Measurements from ENCODE around the gene PCA3. TPM values are rescaled to one million over a fixed set of nuclear protein-coding genes. Genes with fewer than 3 reads are reported as not detected.

The PCA3 gene
- total RNA-seq, 1 experiment from 2014 or later = not detected

DNA sequence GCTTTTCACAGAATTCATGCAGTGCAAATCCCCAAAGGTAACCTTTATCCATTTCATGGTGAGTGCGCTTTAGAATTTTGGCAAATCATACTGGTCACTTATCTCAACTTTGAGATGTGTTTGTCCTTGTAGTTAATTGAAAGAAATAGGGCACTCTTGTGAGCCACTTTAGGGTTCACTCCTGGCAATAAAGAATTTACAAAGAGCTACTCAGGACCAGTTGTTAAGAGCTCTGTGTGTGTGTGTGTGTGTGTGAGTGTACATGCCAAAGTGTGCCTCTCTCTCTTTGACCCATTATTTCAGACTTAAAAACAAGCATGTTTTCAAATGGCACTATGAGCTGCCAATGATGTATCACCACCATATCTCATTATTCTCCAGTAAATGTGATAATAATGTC, 21.3 kb downstream of the PCA3 start:
- RAD21 ChIA-PET (ENCODE audit: low non-redundant PET in 1 of 2, low total read pairs in 2 of 2, uncharacterized antibody in 2 of 2, unreplicated experiment in 2 of 2) = no interaction called here
- TF ChIP-seq, protein P1, sequence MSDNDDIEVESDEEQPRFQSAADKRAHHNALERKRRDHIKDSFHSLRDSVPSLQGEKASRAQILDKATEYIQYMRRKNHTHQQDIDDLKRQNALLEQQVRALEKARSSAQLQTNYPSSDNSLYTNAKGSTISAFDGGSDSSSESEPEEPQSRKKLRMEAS (IDR thresholded peaks at IDR 0.05) = no peak
- TF ChIP-seq EGR1 (IDR thresholded peaks at IDR 0.05; ENCODE audit: low read depth) = no peak
- TF ChIP-seq TCF7L2 (IDR thresholded peaks at IDR 0.05; ENCODE audit: borderline replicate concordance, extremely low read depth, insufficient read depth, insufficient read length) = no peak
- TF ChIP-seq, protein P2, sequence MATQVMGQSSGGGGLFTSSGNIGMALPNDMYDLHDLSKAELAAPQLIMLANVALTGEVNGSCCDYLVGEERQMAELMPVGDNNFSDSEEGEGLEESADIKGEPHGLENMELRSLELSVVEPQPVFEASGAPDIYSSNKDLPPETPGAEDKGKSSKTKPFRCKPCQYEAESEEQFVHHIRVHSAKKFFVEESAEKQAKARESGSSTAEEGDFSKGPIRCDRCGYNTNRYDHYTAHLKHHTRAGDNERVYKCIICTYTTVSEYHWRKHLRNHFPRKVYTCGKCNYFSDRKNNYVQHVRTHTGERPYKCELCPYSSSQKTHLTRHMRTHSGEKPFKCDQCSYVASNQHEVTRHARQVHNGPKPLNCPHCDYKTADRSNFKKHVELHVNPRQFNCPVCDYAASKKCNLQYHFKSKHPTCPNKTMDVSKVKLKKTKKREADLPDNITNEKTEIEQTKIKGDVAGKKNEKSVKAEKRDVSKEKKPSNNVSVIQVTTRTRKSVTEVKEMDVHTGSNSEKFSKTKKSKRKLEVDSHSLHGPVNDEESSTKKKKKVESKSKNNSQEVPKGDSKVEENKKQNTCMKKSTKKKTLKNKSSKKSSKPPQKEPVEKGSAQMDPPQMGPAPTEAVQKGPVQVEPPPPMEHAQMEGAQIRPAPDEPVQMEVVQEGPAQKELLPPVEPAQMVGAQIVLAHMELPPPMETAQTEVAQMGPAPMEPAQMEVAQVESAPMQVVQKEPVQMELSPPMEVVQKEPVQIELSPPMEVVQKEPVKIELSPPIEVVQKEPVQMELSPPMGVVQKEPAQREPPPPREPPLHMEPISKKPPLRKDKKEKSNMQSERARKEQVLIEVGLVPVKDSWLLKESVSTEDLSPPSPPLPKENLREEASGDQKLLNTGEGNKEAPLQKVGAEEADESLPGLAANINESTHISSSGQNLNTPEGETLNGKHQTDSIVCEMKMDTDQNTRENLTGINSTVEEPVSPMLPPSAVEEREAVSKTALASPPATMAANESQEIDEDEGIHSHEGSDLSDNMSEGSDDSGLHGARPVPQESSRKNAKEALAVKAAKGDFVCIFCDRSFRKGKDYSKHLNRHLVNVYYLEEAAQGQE (IDR thresholded peaks at IDR 0.05; ENCODE audit: low read depth) = no peak
- TF ChIP-seq POLR2AphosphoS5 (IDR thresholded peaks at IDR 0.05; ENCODE audit: low read depth, low read length) = no peak
- no peak for TF ChIP-seq ZFX (IDR thresholded peaks at IDR 0.05)
- TF ChIP-seq JUND (IDR thresholded peaks at IDR 0.05) = no peak
- TF ChIP-seq, protein P3, sequence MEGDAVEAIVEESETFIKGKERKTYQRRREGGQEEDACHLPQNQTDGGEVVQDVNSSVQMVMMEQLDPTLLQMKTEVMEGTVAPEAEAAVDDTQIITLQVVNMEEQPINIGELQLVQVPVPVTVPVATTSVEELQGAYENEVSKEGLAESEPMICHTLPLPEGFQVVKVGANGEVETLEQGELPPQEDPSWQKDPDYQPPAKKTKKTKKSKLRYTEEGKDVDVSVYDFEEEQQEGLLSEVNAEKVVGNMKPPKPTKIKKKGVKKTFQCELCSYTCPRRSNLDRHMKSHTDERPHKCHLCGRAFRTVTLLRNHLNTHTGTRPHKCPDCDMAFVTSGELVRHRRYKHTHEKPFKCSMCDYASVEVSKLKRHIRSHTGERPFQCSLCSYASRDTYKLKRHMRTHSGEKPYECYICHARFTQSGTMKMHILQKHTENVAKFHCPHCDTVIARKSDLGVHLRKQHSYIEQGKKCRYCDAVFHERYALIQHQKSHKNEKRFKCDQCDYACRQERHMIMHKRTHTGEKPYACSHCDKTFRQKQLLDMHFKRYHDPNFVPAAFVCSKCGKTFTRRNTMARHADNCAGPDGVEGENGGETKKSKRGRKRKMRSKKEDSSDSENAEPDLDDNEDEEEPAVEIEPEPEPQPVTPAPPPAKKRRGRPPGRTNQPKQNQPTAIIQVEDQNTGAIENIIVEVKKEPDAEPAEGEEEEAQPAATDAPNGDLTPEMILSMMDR (IDR thresholded peaks at IDR 0.05 in 2 of 3, conservative IDR thresholded peaks at IDR 0.05 in 1 of 3; ENCODE audit: borderline replicate concordance in 1 of 3, insufficient read depth in 1 of 3, low read depth in 2 of 3, low read length in 2 of 3) = no peak
- Histone ChIP-seq H3K4me1 (ENCODE audit: control insufficient read depth in 1 of 2, insufficient read depth in 2 of 2, low read length in 2 of 2) (no peaks in the 10 kb centered on the region), H3K9ac (ENCODE audit: low read length) (no peak overlapping the region), H4K20me1 (ENCODE audit: insufficient read depth) (no peaks in the 10 kb centered on the region), H2AFZ (ENCODE audit: low read depth, low read length, poor library complexity, severe bottlenecking) (no peak overlapping the region), H3K27me3 (ENCODE audit: insufficient read depth, low read length) (no peaks in the 10 kb centered on the region), H3K4me2 (ENCODE audit: low read length) (no peak overlapping the region), H3K27ac (ENCODE audit: low read depth, low read length) (no peak overlapping the region), H3K36me3 (ENCODE audit: control insufficient read depth in 1 of 2, insufficient read depth in 2 of 2, low read length in 2 of 2) (no peaks in the 10 kb centered on the region), H3K9me3 (ENCODE audit: control insufficient read depth in 1 of 2, insufficient read depth in 1 of 2, low read depth in 1 of 2, low read length in 2 of 2) (no peaks in the 10 kb centered on the region), H3K9me2 (ENCODE audit: insufficient read depth) (no peaks in the 10 kb centered on the region), H3K79me2 (ENCODE audit: insufficient read depth, low read length) (no peaks in the 10 kb centered on the region), H3K4me3 (replicated peaks in 1 of 2; ENCODE audit: low read depth in 1 of 2, low read length in 2 of 2) (no peak overlapping the region)
- ATAC-seq = no peak
- CTCF ChIA-PET = interaction anchor here (1.3 kb wide), 1 partner anchor 202 kb away, joined by 3 read pairs; no protein-coding TSS in a partner anchor
- BruUV-seq (replicated peaks) = no TSS peak
- POLR2A ChIA-PET = interaction anchor here (0.6 kb wide), 1 partner anchor 64 kb away, joined by 3 read pairs; no protein-coding TSS in a partner anchor
- no peak for DNase-seq (ENCODE audit: low read depth, low spot score)
- intact Hi-C loops (cut with micrococcal nuclease) = no loop called here
